Midbrain (tissue), 1 donor: ENCODE measurements around the gene LYPD4.

ENCODE experiments used
- DNase-seq: peaks from one replicate; lab custom pipeline; 2025; lab: John Stamatoyannopoulos, UW

Gene LYPD4

DNA sequence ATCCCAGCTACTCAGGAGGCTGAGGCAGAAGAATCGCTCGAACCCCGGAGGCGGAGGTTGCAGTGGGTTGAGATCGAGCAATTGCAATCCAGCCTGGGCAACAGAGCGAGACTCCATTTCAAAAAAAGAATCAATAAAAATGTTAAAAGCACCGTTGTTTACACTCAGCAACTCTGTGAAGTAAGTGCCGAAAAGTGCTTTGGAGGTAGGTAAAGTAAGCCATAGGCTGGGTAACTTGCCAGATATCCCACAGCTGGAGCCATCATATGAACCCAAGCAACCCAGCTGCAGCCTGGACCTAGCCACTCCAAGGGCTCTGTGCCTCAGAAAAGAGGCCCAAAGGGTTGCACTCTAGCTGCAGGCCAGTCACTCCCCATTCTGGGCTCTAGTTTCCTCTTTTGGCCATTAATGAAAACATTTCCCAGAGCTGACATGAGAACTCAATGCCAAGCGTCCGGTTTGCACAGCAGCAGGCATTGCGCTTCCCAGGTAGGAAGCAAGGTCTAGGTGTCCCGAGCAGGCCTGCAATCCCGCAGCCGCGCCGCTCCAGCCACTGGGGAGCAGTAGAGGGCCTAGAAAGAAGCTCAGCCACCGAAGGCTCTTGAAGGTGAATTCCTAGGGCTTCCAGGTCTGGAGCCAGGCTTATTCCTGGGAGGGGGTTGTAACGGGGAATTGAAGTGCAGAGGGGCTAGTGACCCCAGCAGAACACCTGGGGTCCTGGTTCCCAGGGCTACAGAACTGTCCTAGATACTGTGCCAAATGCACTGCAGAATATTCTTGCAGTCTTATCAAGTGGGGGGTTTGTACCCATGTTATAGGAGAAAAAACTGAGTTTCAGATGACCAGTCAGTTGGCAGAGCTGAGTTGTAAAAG is 28.5 kb upstream of the LYPD4 start:
- DNase-seq = peak; percentile 46

DNA sequence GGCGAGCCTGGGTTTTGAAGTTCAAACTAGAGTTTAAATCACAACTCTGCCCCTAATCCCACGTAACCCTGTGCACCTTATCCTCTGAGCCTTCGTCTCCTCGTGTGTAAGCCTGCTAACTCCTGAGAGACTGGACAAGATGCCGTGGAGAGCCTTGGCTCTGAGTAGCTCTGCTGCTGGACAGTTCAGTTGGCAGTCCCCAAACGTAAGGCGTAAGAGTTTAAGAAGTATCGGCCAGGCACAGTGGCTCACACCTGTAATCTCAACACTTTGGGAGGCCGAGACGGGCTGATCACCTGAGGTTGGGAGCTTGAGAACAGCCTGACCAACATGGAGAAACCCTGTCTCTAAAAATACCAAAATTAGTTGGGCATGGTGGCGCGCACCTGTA is 27.9 kb upstream of the LYPD4 start:
- DNase-seq = no peak

DNA sequence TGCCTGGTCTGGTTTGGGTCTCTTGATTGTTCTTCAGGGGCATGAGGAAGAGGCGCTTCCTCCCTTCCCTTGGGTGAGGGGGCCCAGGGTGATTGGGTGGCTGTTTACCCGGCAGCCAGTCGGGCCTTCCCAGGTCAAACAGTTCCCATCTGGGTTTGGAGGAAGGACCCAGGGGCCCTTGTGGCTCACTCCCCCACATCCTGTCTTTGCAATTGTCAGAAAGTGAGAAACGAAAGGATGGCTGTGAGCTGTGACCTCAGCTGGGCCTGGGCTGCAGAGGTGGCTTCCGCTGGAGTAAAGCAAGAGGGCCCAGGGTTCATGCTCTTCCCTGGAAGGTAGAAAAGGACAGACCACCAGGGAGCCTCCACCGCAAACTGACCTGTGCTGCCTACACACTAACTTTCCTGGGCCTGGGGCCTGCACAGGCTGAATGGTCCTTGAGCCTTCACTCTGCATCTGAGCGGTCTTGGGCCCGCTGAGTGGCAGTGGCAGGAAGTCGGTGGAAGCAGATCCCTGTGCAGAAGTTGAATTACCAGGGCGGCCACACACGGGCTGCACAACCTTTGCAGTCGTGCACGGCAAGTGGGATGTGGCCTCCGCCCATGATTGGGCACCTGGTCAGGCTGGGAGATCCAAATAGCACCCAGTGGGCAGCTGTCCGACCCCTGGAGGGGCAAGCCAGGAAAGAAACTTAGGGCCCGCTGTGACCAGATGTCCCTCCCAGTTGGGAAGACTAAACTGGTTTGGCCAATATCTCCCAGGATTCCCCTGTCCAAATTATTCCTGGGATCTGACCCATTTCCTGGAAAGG is 27.3 kb upstream of the LYPD4 start:
- peak; percentile 9 for DNase-seq

DNA sequence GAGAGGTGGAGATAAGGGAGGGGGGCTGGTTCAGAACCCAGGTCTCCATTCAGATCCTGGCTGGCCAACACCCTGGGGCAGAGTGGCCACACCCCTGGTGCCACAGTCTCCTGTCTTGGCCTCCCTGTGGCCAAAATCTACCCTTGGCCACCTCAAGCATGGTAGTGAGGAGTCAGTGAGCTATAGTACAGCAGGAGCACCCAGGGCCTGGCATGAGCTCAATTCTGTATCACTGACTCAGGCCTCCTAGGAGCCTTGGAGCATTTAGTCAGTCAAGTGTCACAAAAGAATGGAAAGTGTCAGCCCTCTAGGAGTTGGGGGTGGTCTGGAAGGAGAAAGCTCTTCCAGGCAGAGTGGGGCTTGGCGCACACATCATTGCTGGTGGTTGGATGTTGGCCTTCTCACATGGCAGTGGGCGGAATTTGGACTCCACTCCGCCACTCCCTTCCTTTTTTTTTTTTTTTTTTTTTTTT is 26.0 kb upstream of the LYPD4 start:
- no peak for DNase-seq

DNA sequence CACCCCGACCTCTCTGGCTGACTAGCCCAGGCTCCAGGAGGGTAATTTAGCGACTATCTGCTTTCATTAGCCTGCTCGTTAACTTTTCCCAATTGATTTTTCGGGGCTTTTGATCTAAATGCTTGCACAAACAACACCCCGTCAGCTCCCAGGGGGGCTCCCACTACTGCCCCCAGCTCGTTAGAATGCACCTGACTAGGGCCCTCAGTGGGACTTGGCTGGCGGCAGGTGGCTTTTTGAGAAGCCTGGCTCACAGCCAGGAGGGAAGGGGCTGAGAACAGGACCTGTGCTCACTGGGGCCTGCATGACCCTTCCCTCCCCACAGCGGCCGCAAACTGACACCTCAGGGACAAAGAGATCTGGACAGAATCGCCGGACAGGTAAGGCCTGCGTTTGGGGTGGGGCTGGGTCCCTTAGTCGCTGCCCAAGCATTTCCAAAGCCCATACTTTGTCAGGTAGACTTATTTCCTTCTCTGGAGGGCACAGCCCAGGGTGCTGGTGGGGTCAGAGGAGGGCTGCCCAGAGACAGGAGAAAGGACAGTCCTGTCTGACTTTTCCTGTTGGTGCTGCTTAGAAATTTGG is 25.0 kb upstream of the LYPD4 start:
- no peak for DNase-seq

DNA sequence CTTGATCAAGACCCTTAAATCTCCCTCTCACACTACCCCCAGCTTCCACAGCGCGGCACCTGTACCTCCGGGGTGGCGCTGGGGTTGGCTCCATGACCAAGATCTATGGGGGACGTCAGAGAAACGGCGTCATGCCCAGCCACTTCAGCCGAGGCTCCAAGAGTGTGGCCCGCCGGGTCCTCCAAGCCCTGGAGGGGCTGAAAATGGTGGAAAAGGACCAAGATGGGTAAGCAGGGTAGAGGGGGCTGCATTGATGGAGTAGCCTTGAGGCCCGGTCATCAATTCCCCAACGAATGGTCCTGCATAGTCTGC is 24.5 kb upstream of the LYPD4 start:
- no peak for DNase-seq

DNA sequence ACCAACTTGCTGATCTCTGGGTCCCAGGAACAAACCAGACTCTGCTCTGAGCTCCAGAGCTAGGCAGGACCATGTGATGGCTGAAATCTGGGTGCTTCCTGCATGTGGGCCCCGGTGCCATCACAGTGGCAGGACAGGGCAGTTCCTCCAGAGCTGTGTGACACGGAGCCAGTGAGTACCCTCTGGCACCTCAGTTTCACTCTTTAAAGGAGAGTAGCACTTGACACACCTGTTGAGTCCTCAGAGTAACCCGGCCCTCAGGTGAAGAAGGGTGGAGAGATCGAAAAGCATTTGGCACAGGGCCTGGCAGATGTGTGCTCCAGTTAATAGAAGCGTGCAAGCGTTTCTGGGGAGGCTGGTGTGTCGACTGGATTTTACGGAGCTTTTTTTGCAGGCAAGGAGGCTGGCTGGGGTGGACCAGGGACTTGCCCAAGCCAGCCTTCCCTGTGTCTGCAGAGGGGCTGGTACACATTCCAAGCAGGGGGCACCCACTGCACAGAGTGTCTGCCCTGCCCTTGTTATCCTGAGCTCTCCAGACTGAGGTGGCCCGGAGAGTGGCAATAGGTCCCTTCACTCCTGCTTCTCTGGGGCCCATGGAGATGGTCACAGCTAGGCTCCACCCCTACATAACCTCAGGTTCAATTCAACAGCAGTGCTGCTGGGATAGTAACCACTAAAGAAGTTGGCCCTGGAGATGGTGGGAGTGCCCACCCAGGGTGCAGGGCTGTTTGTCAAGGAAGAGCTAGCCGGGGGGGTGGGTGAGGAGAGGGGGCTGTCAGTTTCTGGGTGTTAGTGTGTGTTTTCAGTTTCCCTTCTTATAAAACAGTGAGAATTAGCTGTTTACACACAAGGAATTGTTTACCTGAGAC is 23.9 kb upstream of the LYPD4 start:
- no peak for DNase-seq

DNA sequence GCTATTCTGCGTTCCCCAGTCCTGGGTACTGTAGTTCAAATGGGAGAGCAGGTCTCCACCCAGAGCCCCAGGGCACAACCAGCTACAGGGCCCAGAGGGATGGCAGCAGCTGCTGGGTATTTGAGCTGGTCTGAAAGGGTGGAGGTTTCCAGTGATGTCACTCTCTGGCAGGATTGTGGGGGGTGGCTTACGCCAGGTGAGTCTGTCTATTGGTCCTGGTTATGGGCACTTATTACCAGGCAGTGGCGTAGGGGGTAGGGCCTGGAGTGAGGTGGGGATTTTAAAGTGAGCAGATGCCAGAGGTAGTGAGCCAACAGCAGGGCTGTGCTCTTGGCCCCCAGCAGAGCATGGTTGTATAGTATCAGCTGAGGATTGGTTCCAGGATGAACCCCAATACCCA is 21.8 kb upstream of the LYPD4 start:
- no peak for DNase-seq

DNA sequence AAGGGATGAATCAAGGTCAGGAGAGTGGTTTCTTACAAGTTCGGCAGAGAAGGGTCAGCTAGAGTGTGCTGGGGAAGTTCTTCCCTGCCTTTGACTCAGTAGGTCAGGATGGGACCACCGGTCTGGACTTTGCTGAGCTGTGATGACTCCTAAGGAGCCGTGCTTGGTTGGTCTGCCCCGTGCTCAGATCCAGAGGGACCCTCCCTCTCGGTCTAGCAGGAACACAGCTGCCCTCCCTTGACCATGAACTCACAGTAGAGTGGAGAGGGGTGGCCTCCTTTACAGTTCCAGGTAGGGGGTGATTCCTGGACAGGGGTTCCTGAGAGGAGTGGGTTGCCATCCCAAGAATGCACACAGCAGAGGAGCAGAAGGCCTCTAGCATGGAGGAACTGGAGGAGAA is 19.9 kb upstream of the LYPD4 start:
- DNase-seq = no peak

DNA sequence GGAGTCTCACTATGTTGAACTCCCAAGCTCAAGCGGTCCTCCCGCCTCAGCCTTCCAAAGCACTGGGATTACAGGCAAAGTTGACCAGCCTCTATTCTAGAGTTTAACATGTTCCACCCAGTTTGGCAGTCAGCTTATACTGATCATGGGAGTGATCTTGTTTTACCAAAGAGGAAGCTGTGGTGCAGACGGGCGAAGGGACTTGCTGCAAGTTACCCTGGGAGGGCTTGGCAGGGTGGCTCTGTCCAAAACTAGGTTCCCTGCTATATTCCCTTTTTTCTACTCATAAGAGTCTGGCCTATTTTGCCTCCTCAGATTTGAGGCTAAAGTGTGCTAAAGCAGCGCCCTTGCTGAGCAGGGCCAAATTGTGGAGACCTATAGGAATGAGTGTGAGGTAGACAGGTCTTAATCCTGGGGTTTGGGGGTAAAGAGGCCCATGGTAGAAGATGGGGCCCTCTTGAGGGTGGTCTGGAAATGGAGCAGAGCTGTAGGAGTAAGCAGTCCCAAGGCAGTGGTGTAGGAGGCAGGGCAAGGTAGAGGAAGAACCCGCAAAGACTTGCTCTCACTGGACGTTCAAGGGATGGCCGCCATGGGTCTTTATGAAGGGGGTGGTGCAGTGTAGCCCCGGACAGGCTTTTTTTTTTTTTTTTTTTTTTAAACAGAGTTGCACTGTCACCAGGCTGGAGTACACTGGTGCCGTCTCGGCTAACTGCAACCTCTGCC is 18.9 kb upstream of the LYPD4 start:
- no peak for DNase-seq

DNA sequence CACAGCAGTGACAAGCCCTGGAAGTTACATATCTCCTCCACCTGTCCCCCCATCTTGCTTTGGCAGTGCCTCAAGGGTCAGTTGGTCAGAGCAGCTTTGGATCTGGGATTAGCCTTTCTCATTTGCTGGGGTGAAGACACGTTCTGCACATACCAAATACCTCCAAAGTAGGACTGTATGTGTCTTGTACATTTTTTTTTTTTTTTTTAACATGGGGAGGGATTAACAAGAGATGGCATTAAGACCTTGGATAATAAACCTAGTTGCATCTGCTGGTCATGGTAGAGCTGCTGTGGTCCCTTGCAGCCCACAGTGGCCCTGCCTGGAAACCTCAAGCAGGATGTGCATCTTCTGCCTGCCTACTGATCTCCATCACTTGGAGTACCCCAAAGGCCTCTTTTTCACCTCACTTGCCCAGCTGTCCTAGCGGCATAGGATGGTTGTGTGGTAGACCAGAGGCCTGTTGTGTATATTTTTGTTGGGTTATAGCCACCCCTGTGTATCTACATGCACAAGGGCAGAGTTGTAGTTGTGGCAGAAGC is 18.0 kb upstream of the LYPD4 start:
- DNase-seq = no peak

DNA sequence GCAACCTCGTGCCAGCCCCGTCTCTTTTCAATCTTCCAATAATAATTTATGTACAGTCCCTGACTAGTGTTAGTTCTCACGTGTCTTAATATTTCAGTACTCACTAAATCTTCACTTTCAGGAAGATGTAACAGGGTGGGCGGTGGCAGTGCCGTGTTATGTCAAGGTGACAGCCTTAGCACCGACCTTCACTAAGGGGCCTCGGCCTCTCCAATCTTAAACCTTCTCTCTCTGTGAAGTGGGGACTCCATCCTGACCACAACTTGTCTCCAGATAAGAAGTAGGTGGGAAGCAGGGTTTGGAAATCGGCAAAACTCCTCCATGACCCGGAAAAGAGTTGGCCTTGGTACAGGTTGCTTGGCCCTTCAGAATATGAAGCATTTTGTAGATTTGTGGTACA is 17.4 kb upstream of the LYPD4 start:
- no peak for DNase-seq

DNA sequence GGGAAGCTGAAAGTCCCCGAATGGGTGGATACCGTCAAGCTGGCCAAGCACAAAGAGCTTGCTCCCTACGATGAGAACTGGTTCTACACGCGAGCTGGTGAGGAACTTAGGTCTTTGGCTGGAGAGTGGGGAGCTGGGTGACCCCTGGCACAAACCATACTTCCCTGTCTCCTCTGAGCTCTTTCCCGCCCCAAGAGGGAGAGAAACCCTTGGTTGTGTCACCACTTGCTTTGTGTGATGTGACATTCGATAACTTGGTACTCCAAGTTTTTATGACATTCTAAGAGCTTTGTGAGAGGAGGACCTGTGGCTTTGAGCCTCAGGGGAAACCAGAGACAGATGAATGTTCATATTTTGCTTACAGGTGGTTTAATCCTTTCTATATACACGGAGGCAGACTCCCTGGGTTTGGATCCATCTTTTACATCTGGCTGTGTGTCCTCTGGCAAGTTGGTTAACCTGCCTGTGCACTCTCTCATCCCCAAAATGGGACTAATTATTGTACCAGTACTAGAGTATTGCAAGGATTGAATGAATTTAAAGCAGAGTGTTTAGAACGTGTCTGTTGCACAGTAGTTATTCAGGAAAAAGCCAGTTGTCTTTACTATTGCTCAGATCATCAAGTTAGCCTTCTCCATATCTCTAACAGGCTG is 16.8 kb upstream of the LYPD4 start:
- DNase-seq = no peak

DNA sequence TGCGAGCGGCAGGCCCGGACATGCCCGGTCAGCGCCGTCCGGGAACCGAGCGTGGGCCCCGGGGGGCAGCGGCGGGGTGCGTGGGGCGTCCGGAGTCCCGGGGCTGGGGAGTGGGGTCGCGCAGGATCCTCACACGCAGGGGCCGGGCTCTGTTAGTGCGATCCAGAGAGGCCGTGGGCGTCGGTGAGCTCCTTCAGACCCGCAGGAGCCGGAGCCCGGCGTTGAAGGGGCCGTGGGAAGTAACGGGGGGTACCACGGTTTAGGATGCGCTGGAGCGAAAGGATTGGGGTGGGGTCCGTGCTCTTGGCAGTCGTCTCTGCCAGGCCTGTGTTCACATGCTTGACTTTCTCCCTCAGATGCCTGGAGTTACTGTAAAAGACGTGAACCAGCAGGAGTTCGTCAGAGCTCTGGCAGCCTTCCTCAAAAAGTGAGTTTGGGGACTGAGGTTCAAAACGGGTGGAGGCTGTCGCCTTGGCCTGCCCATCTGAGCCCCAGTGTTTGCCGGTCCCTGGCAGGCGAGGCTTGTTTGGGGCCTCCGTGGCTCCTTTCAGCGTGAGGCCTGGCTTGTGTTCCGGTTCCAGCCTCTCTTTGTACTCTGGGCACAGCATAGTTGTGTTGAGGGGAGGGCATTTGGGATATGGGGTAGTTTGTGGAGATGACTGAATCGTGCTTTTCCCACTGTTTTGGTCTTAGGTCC is 16.1 kb upstream of the LYPD4 start:
- DNase-seq = no peak

DNA sequence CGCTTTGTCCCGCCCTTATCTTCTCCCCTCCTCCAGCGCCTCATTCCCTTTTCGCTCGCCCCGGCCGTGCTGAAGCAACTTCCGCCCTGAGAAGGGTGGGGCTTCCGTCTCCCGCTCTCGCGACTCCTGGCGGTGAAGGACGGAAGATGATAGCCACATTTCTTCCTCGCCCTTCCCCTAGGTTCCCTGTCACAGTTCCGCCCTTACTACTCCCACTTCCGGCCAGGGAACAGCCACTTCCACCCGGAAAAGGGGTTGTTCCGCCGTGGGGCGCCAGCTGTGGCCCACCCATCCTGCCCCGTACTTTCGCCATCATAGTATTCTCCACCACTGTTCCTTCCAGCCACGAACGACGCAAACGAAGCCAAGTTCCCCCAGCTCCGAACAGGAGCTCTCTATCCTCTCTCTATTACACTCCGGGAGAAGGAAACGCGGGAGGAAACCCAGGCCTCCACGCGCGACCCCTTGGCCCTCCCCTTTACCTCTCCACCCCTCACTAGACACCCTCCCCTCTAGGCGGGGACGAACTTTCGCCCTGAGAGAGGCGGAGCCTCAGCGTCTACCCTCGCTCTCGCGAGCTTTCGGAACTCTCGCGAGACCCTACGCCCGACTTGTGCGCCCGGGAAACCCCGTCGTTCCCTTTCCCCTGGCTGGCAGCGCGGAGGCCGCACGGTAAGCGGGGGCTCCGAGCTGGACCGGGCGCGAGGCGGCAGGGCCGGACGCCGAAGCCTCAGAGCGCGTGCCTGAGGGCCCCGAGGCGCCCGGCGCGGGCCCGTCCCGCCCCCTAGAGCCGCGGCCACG is 15.3 kb upstream of the LYPD4 start, which contains the start of gene RPS19:
TSS of gene RPS19 (plus strand) at position 638 of the 801 bp plus-strand sequence. CDS start 520 bp downstream, outside the sequence.
- peak; percentile 100 for DNase-seq

DNA sequence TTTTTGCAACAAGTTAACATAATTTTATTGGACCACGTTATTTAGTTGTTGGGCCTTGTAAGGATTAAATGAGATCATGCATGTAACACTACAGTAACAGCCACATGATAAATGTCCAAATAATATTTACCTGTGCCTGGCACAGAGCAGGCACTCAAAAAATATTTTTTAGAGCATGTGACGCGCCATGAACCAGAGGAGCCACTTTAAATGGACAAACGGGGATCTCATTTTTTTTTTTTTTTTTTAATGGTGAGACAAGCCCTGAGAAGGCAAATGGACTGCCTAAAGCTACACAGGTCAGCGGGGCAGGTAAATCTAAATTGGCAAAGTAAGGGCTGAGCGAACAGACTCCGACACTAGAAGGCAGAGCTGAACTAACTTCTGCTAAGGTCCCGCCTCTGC is 14.7 kb upstream of the LYPD4 start:
- DNase-seq = no peak

DNA sequence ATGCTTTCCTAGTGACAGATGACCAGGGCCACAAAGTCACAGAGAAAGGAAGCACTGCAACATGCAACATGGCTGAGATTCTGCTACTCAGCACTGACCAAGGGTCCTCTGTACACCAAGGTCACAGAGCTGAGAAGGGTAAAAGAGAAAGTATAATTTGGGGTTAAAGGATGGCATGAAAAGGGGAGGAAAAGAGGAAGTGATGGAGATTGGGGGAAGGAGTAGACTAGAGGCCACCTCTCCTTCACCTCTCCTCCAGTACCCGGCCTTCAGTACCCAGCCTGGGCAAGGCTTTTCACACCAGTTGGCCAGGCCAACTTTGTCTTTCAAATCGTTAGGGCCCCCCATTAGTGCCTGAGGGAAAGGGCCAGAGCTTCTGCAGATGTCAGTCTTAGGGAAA is 9.3 kb upstream of the LYPD4 start:
- DNase-seq = no peak

DNA sequence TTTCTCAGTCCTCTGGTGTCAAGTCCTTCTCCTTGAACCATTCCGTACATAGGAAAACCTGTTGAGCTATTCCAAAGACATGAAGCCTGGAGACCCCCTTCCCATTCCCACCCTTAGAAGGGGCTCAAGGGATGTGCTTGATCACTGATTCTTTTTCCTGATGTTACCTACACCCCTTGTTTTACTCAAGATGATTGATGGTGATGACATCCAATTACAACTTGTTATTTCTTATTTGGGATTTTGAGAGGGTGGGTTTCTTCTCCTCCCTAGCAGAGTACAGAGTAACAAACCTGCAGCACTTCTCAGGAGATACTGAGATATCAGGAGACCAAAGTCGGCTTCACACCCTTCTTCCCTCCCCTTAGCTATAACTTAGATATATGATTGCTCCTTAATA is 8.9 kb upstream of the LYPD4 start:
- DNase-seq = no peak

DNA sequence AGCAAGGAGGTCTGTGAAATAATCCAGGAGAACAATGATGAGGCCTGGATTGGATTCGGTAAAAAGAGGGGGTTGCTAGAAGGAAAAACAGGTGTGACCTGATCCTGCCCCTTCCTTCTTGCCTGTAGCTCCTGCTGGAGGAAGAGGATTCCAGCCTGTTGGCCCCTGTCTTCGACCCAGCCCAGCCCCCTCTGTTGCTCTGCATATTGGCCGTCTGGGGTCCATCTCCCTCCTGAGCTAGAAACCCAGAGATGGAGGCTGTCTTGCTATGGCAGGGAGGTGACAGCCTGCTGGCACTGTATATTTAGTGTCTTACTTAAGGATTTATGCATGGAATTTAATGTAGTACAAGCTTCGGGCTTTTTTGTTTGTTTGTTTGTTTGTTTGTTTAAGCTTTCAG is 7.0 kb upstream of the LYPD4 start:
- no peak for DNase-seq
